MCF 10A (cell line): ENCODE data around the gene ACIN1. TPM values are rescaled to one million over a fixed set of nuclear protein-coding genes. Genes with fewer than 3 reads are reported as not detected.

Experiments
- BruUV-seq: library from RNA; stranded (reverse); fragments of 400-500 nt; replicated peaks from 2 replicates; lab custom pipeline; 2021; lab: Mats Ljungman, UMichigan
- CTCF ChIA-PET: fragments of 300-600 bp; sonication (Branson Sonifier 250); formaldehyde crosslinking; extraction: SDS; loops from one replicate; lab custom pipeline; 2021; ENCODE audit warnings: antibody characterized with exemption, inconsistent platforms; lab: Yijun Ruan, JAX
- POLR2A ChIA-PET: fragments of 300-600, 350-650 bp; sonication (Branson Sonifier 250); formaldehyde crosslinking; extraction: SDS; loops from one replicate; lab custom pipeline; 2020; ENCODE audit warnings: antibody characterized with exemption, inconsistent platforms; lab: Yijun Ruan, JAX
- DNase-seq: peaks from one replicate; pipeline ENCODE4 v3.0.0-alpha.2; 2018; ENCODE audit not compliant: unreplicated experiment
- H3K27ac Mint-ChIP-seq: one replicate; pipeline ENCODE4 v1.8.0; 2022; ENCODE audit warnings: mild to moderate bottlenecking, low read depth, mixed read lengths; ENCODE audit not compliant: unreplicated experiment
- H3K27me3 Mint-ChIP-seq: one replicate; pipeline ENCODE4 v1.8.0; 2022; ENCODE audit warnings: mixed read lengths; ENCODE audit not compliant: insufficient read depth, unreplicated experiment
- H3K36me3 Mint-ChIP-seq: one replicate; pipeline ENCODE4 v1.8.0; 2022; ENCODE audit warnings: mild to moderate bottlenecking, moderate library complexity, mixed read lengths; ENCODE audit not compliant: insufficient read depth, unreplicated experiment
- H3K4me1 Mint-ChIP-seq: one replicate; pipeline ENCODE4 v1.8.0; 2022; ENCODE audit warnings: mixed read lengths; ENCODE audit not compliant: insufficient read depth, unreplicated experiment
- H3K4me3 Mint-ChIP-seq: one replicate; pipeline ENCODE4 v1.8.0; 2022; ENCODE audit warnings: mild to moderate bottlenecking, moderate library complexity, mixed read lengths; ENCODE audit not compliant: unreplicated experiment
- H3K9me3 Mint-ChIP-seq: one replicate; pipeline ENCODE4 v1.8.0; 2022; ENCODE audit warnings: mixed read lengths; ENCODE audit not compliant: unreplicated experiment
- CTCF ChIP-seq: fragments of 200-600 bp; IDR thresholded peaks from one replicate; pipeline ENCODE4 v1.8.0; 2022; ENCODE audit warnings: antibody characterized with exemption, mild to moderate bottlenecking; ENCODE audit not compliant: unreplicated experiment
- intact Hi-C: fragments of 100-400 bp; cut with micrococcal nuclease; formaldehyde crosslinking; loops from 2 replicates; pipeline ENCODE4 v1.14.1; 2022
- total RNA-seq: library from RNA; stranded (reverse); gene quantifications from 2 replicates; pipeline ENCODE4 v1.2.3, GENCODE V29; 2022

ACIN1 gene
- total RNA-seq, 1 experiment from 2014 or later: 197 TPM

GRCh38 chr14:23104591-23105347 is 9.8 kb upstream of the ACIN1 start, which contains the start of gene CIROP:
TSS of gene CIROP (minus strand) at chr14:23104989. CDS start at chr14:23104920, 69 bp downstream.
- Mint-ChIP-seq H3K4me1 (peaks cover 3% of the 10 kb centered on the region), H3K36me3 (peaks cover 12% of the 10 kb centered on the region), H3K4me3 (no peak within 1 kb of the TSS), H3K9me3 (no peaks in the 10 kb centered on the region), H3K27me3 (no peaks in the 10 kb centered on the region), H3K27ac (no peak within 1 kb of the TSS)
- POLR2A ChIA-PET: no interaction called here
- CTCF ChIA-PET: interaction anchor here (1.9 kb wide), 1 partner anchor 36 kb away, joined by 5 read pairs; no protein-coding TSS in a partner anchor
- no peak for DNase-seq
- intact Hi-C loops: no loop called here
- TF ChIP-seq CTCF: no peak
- no TSS peak for BruUV-seq

- Mint-ChIP-seq H3K27me3 (no peaks in the 10 kb centered on the region), H3K27ac (no peak overlapping the region), H3K4me1 (peaks cover 4% of the 10 kb centered on the region), H3K4me3 (no peak overlapping the region), H3K36me3 (peaks cover 17% of the 10 kb centered on the region), H3K9me3 (no peaks in the 10 kb centered on the region)
- intact Hi-C loops: no loop called here
- ChIA-PET POLR2A (no interaction called here), CTCF (interaction anchor here (0.6 to 1.9 kb wide), 3 partner anchors 36 to 1129 kb away, joined by 3 to 5 read pairs (median 3); partner anchors contain the start of gene GMPR2)
- no peak for TF ChIP-seq CTCF
- no peak for DNase-seq
- BruUV-seq: no TSS peak
Measured at GRCh38 chr14:23104070-23104590, 9.2 kb upstream of the ACIN1 start.

- intact Hi-C loops: no loop called here
- Mint-ChIP-seq H3K9me3 (no peaks in the 10 kb centered on the region), H3K27me3 (no peaks in the 10 kb centered on the region), H3K4me1 (peaks cover 4% of the 10 kb centered on the region), H3K4me3 (no peak overlapping the region), H3K36me3 (peaks cover 23% of the 10 kb centered on the region), H3K27ac (no peak overlapping the region)
- CTCF ChIA-PET: interaction anchor here (0.6 to 1.9 kb wide), 4 partner anchors 35 to 1129 kb away, joined by 3 to 6 read pairs (median 4); partner anchors contain the start of gene GMPR2
- POLR2A ChIA-PET: interaction anchor here (0.8 kb wide), 1 partner anchor 9 kb away, joined by 3 read pairs; the partner anchor contains the start of gene ACIN1
- BruUV-seq: no TSS peak
- DNase-seq: no peak
- no peak for TF ChIP-seq CTCF
Measured at GRCh38 chr14:23103581-23103980, 8.6 kb upstream of the ACIN1 start.

GRCh38 chr14:23102801-23103200 is 7.9 kb upstream of the ACIN1 start:
- Mint-ChIP-seq H3K4me3 (no peak overlapping the region), H3K4me1 (peaks cover 4% of the 10 kb centered on the region), H3K27ac (no peak overlapping the region), H3K9me3 (no peaks in the 10 kb centered on the region), H3K36me3 (peaks cover 29% of the 10 kb centered on the region), H3K27me3 (no peaks in the 10 kb centered on the region)
- no TSS peak for BruUV-seq
- intact Hi-C loops: no loop called here
- CTCF ChIA-PET: interaction anchor here (0.7 to 3.8 kb wide), 4 partner anchors 17 to 45 kb away, joined by 3 to 15 read pairs (median 6); no protein-coding TSS in a partner anchor
- no peak for TF ChIP-seq CTCF
- DNase-seq: no peak
- POLR2A ChIA-PET: interaction anchor here (0.8 kb wide), 1 partner anchor 8 kb away, joined by 3 read pairs; the partner anchor contains the start of gene ACIN1
